ENCODE results near the gene MTAP. TPM values are rescaled to one million over a fixed set of nuclear protein-coding genes. Genes with fewer than 3 reads are reported as not detected.

The MTAP gene
- total and polyA plus RNA-seq, 4 donors = 8.6 to 17.7 (median 12.6) TPM

GRCh38 chr9:21966140-21966851 is 163.9 kb downstream of the MTAP start (continued):
- no peak for TF ChIP-seq CTCF (IDR thresholded peaks at IDR 0.05; ENCODE audit: low read depth, low read length, missing input control)
- no peak for TF ChIP-seq HNF4A (conservative IDR thresholded peaks at IDR 0.05)
- TF ChIP-seq FOXA2 (IDR thresholded peaks at IDR 0.05) = no peak
- no peak for TF ChIP-seq HNF4G (IDR thresholded peaks at IDR 0.05)
- no peak for TF ChIP-seq ZBTB33 (IDR thresholded peaks at IDR 0.05)

DNA sequence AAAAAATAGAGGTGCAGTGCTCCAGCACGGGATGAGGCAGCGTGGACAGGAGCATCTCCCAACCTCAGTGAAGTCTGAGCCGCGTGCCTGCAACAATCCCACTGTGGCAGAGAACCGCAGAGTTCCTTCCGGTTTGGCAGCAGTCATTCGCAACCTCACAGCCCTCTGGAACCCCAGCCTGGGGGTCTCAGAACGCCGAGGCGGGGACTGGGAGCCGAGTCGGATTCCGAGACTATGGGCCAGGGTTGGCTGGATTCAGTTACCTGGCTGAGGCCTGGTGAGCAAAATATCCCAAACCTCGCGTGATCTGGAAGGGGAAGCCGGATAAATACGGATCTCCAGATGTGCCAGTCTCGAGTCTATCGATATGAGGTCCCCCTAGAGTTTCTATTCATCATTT is 164.7 kb downstream of the MTAP start:
- H3K4me3 ChIP-seq (ENCODE audit: low read depth in 1 of 3, low read length in 3 of 3) = no peak overlapping the region
- no peaks in the 10 kb centered on the region for H3K36me3 ChIP-seq (ENCODE audit: control insufficient read depth in 4 of 4, insufficient read depth in 3 of 4, low read depth in 1 of 4, low read length in 3 of 4)
- peaks cover 3 to 37% (median 21%) of the 10 kb centered on the region in 4 donors for H3K27me3 ChIP-seq (ENCODE audit: control insufficient read depth in 4 of 4, insufficient read depth in 4 of 4, low read length in 3 of 4)
- DNase-seq (ENCODE audit: low spot score) = no peak
- peaks cover 11 to 19% (median 12%) of the 10 kb centered on the region in 4 donors for H3K4me1 ChIP-seq (ENCODE audit: control insufficient read depth in 4 of 4, insufficient read depth in 4 of 4, low read length in 3 of 4)
- H3K9me3 ChIP-seq (ENCODE audit: control insufficient read depth in 4 of 4, low read length in 3 of 4) = peaks cover 0 to 18% (median 1%) of the 10 kb centered on the region in 4 donors
- H3K27ac ChIP-seq (ENCODE audit: low read depth in 1 of 2, low read length in 2 of 2) = no peak overlapping the region
- TF ChIP-seq FOXA2 (IDR thresholded peaks at IDR 0.05) (no peak), RAD21 (IDR thresholded peaks at IDR 0.05) (no peak), NR2F2 (IDR thresholded peaks at IDR 0.05) (no peak)
- WGBS = 15% methylated on average over 19 of the region's 19 CpGs
- no peak overlapping the region for H3K9ac ChIP-seq (ENCODE audit: low read depth in 1 of 2, low read length in 2 of 2)

DNA sequence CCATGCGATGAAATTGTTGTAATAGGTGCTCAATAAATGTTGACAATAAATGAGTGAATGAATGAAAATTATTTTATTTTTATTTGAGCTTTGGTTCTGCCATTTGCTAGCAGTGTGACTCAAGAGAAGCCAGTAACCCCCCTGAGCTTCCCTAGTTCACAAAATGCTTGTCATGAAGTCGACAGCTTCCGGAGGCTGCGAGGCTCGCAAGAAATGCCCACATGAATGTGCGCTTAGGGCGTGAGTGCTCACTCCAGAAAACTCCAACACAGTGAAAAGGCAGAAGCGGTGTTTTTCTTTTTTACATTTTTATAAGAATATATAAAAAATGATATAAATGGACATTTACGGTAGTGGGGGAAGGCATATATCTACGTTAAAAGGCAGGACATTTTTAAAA is 165.3 kb downstream of the MTAP start:
- DNase-seq (ENCODE audit: low spot score) = no peak
- H3K9ac ChIP-seq (ENCODE audit: low read depth in 1 of 2, low read length in 2 of 2) = no peak overlapping the region
- no peak for TF ChIP-seq RXRA (IDR thresholded peaks at IDR 0.05)
- TF ChIP-seq HNF4G (IDR thresholded peaks at IDR 0.05) = no peak
- no peak for TF ChIP-seq FOXA1 (IDR thresholded peaks at IDR 0.05)
- no peak for TF ChIP-seq JUND (IDR thresholded peaks at IDR 0.05)
- TF ChIP-seq NR2F2 (IDR thresholded peaks at IDR 0.05) = no peak
- TF ChIP-seq ZBTB33 (IDR thresholded peaks at IDR 0.05) = no peak
- TF ChIP-seq EGR1 (IDR thresholded peaks at IDR 0.05; ENCODE audit: low read depth in 2 of 2) = no peak
- TF ChIP-seq FOXA2 (IDR thresholded peaks at IDR 0.05) = no peak
- TF ChIP-seq, protein P1, sequence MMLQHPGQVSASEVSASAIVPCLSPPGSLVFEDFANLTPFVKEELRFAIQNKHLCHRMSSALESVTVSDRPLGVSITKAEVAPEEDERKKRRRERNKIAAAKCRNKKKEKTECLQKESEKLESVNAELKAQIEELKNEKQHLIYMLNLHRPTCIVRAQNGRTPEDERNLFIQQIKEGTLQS (IDR thresholded peaks at IDR 0.05) = no peak
- no peak for TF ChIP-seq TAF1 (conservative IDR thresholded peaks at IDR 0.05)
- TF ChIP-seq RAD21 (IDR thresholded peaks at IDR 0.05) = no peak
- TF ChIP-seq, protein P2, sequence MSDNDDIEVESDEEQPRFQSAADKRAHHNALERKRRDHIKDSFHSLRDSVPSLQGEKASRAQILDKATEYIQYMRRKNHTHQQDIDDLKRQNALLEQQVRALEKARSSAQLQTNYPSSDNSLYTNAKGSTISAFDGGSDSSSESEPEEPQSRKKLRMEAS (IDR thresholded peaks at IDR 0.05) = no peak
- TF ChIP-seq YY1 (IDR thresholded peaks at IDR 0.05) = no peak
- TF ChIP-seq, protein P3, sequence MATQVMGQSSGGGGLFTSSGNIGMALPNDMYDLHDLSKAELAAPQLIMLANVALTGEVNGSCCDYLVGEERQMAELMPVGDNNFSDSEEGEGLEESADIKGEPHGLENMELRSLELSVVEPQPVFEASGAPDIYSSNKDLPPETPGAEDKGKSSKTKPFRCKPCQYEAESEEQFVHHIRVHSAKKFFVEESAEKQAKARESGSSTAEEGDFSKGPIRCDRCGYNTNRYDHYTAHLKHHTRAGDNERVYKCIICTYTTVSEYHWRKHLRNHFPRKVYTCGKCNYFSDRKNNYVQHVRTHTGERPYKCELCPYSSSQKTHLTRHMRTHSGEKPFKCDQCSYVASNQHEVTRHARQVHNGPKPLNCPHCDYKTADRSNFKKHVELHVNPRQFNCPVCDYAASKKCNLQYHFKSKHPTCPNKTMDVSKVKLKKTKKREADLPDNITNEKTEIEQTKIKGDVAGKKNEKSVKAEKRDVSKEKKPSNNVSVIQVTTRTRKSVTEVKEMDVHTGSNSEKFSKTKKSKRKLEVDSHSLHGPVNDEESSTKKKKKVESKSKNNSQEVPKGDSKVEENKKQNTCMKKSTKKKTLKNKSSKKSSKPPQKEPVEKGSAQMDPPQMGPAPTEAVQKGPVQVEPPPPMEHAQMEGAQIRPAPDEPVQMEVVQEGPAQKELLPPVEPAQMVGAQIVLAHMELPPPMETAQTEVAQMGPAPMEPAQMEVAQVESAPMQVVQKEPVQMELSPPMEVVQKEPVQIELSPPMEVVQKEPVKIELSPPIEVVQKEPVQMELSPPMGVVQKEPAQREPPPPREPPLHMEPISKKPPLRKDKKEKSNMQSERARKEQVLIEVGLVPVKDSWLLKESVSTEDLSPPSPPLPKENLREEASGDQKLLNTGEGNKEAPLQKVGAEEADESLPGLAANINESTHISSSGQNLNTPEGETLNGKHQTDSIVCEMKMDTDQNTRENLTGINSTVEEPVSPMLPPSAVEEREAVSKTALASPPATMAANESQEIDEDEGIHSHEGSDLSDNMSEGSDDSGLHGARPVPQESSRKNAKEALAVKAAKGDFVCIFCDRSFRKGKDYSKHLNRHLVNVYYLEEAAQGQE (IDR thresholded peaks at IDR 0.05) = no peak
- no peak for TF ChIP-seq CTCF (IDR thresholded peaks at IDR 0.05; ENCODE audit: low read depth, low read length, missing input control)
- no peak for TF ChIP-seq GABPA (IDR thresholded peaks at IDR 0.05 in 1 of 2, conservative IDR thresholded peaks at IDR 0.05 in 1 of 2)

More for the DNA sequence above, 165.3 kb downstream of the MTAP start:
- no peaks in the 10 kb centered on the region for H3K36me3 ChIP-seq (ENCODE audit: control insufficient read depth in 4 of 4, insufficient read depth in 3 of 4, low read depth in 1 of 4, low read length in 3 of 4)
- no peak overlapping the region for H3K27ac ChIP-seq (ENCODE audit: low read depth in 1 of 2, low read length in 2 of 2)
- peaks cover 0 to 18% (median 1%) of the 10 kb centered on the region in 4 donors for H3K9me3 ChIP-seq (ENCODE audit: control insufficient read depth in 4 of 4, low read length in 3 of 4)
- WGBS = 30% methylated on average over 10 of the region's 10 CpGs
- H3K27me3 ChIP-seq (ENCODE audit: control insufficient read depth in 4 of 4, insufficient read depth in 4 of 4, low read length in 3 of 4) = peaks cover 3 to 39% (median 21%) of the 10 kb centered on the region in 4 donors
- H3K4me3 ChIP-seq (ENCODE audit: low read depth in 1 of 3, low read length in 3 of 3) = no peak overlapping the region
- peaks cover 11 to 19% (median 12%) of the 10 kb centered on the region in 4 donors for H3K4me1 ChIP-seq (ENCODE audit: control insufficient read depth in 4 of 4, insufficient read depth in 4 of 4, low read length in 3 of 4)
